Calu3 (cell line): ENCODE data around the gene RAP2A. TPM values are rescaled to one million over a fixed set of nuclear protein-coding genes. Genes with fewer than 3 reads are reported as not detected.

Experiments
- BruUV-seq: library from RNA; stranded (reverse); fragments of 400-500 nt; replicated peaks from 2 replicates; lab custom pipeline; 2021; lab: Mats Ljungman, UMichigan
- CTCF ChIA-PET: fragments of 300-600 bp; sonication (Branson Sonifier 250); formaldehyde crosslinking; loops from one replicate; lab custom pipeline; 2022; ENCODE audit warnings: antibody characterized with exemption; lab: Charles Lee
- DNase-seq: peaks from one replicate; pipeline ENCODE4 v3.0.0; 2022
- H3K27ac Mint-ChIP-seq: one replicate; pipeline ENCODE4 v1.8.0; 2022; ENCODE audit warnings: mixed read lengths; ENCODE audit not compliant: unreplicated experiment
- H3K27me3 Mint-ChIP-seq: one replicate; pipeline ENCODE4 v1.8.0; 2022; ENCODE audit warnings: mixed read lengths; ENCODE audit not compliant: unreplicated experiment
- H3K36me3 Mint-ChIP-seq: one replicate; pipeline ENCODE4 v1.8.0; 2022; ENCODE audit warnings: mild to moderate bottlenecking, moderate library complexity, mixed read lengths; ENCODE audit not compliant: insufficient read depth, unreplicated experiment
- H3K4me1 Mint-ChIP-seq: one replicate; pipeline ENCODE4 v1.8.0; 2022; ENCODE audit warnings: mild to moderate bottlenecking, low read depth, mixed read lengths; ENCODE audit not compliant: unreplicated experiment
- H3K4me3 Mint-ChIP-seq: one replicate; pipeline ENCODE4 v1.8.0; 2022; ENCODE audit warnings: mild to moderate bottlenecking, low read depth, moderate library complexity, mixed read lengths; ENCODE audit not compliant: unreplicated experiment
- H3K9me3 Mint-ChIP-seq: one replicate; pipeline ENCODE4 v1.8.0; 2022; ENCODE audit warnings: low read depth, mixed read lengths; ENCODE audit not compliant: unreplicated experiment
- intact Hi-C: fragments of 100-400 bp; cut with micrococcal nuclease; formaldehyde crosslinking; loops from one replicate; pipeline ENCODE4 v1.10.0; 2022; ENCODE audit not compliant: unreplicated experiment
- total RNA-seq: library from RNA; stranded (reverse); gene quantifications from 2 replicates; pipeline ENCODE4 v1.2.3, GENCODE V29; 2022
- TF ChIP-seq, protein P1 (sequence below): fragments of 200-600 bp; IDR thresholded peaks from one replicate; pipeline ENCODE4 v1.8.0; 2022; ENCODE audit warnings: antibody characterized with exemption; ENCODE audit not compliant: unreplicated experiment

The RAP2A gene
- total RNA-seq, 1 experiment from 2014 or later = 7.7 TPM

- H3K9me3 Mint-ChIP-seq = no peaks in the 10 kb centered on the region
- no peak for DNase-seq
- H3K4me3 Mint-ChIP-seq = no peak overlapping the region
- intact Hi-C loops = no loop called here
- TF ChIP-seq, protein P1, sequence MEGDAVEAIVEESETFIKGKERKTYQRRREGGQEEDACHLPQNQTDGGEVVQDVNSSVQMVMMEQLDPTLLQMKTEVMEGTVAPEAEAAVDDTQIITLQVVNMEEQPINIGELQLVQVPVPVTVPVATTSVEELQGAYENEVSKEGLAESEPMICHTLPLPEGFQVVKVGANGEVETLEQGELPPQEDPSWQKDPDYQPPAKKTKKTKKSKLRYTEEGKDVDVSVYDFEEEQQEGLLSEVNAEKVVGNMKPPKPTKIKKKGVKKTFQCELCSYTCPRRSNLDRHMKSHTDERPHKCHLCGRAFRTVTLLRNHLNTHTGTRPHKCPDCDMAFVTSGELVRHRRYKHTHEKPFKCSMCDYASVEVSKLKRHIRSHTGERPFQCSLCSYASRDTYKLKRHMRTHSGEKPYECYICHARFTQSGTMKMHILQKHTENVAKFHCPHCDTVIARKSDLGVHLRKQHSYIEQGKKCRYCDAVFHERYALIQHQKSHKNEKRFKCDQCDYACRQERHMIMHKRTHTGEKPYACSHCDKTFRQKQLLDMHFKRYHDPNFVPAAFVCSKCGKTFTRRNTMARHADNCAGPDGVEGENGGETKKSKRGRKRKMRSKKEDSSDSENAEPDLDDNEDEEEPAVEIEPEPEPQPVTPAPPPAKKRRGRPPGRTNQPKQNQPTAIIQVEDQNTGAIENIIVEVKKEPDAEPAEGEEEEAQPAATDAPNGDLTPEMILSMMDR = no peak
- BruUV-seq = no TSS peak
- H3K27ac Mint-ChIP-seq = no peak overlapping the region
- no peaks in the 10 kb centered on the region for H3K27me3 Mint-ChIP-seq
- no peaks in the 10 kb centered on the region for H3K4me1 Mint-ChIP-seq
- CTCF ChIA-PET = no interaction called here
- no peaks in the 10 kb centered on the region for H3K36me3 Mint-ChIP-seq
Measured at GRCh38 chr13:97440598-97441170, 6.7 kb downstream of the RAP2A start.

DNA sequence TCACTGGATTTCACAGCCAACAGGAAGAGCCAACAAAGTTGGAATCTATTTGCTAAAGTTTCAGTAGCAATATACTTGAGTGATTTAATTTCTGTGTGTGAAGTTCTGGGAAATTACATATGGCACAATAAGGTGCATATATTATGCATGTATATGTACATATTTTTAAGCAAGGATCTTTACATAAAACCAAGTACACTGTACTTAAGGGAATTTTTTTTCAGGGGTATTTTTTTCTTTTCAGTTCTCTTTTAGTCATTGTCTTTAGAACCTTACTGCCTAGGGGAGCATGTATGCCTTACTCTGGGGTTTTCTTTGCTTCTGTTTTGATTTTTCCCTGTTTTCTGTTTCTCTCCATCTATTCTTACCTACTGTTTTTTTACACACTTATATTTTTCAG is 7.4 kb downstream of the RAP2A start:
- H3K9me3 Mint-ChIP-seq = no peaks in the 10 kb centered on the region
- H3K4me1 Mint-ChIP-seq = no peaks in the 10 kb centered on the region
- H3K27ac Mint-ChIP-seq = no peak overlapping the region
- TF ChIP-seq, protein P1 = no peak
- BruUV-seq = no TSS peak
- H3K4me3 Mint-ChIP-seq = no peak overlapping the region
- CTCF ChIA-PET = no interaction called here
- no peaks in the 10 kb centered on the region for H3K36me3 Mint-ChIP-seq
- DNase-seq = no peak
- no peaks in the 10 kb centered on the region for H3K27me3 Mint-ChIP-seq
- intact Hi-C loops = no loop called here

DNA sequence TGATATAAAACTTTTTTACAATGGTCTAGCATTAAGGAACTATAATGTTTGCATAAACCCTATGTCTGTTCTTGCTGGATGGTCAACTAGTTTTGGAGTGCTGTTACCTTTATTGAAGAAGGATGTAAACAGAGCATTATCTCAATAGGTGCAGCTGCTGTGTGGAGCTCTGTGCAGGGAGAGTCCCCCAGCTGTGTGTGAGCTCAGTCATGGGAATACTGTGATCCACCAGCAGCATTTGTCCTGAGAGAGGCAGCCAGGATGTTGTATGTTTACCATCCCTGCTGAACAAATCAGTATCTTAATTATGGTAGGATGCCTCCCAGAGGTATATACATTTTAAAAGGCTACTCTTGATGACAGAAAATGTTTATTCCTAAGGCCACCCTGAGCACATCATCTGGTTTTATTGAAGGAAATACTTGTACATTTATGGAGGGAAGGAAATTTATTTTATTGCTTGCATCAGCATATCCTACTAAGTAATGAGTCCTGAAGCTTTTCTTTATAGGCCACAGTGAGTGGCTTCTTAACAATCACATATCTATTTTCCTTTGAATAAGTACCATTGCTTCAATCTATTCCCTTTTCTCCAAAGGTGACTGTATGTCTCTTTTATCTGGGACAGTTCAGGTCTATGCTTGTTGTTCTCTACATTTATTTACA is 11.7 kb downstream of the RAP2A start:
- DNase-seq = no peak
- Mint-ChIP-seq H3K4me3 (no peak overlapping the region), H3K27me3 (no peaks in the 10 kb centered on the region), H3K9me3 (no peaks in the 10 kb centered on the region), H3K27ac (no peak overlapping the region), H3K36me3 (no peaks in the 10 kb centered on the region), H3K4me1 (no peaks in the 10 kb centered on the region)
- CTCF ChIA-PET = no interaction called here
- intact Hi-C loops = no loop called here
- no TSS peak for BruUV-seq
- TF ChIP-seq, protein P1 = no peak

- DNase-seq = no peak
- no peak overlapping the region for H3K4me3 Mint-ChIP-seq
- H3K9me3 Mint-ChIP-seq = no peaks in the 10 kb centered on the region
- no peaks in the 10 kb centered on the region for H3K27me3 Mint-ChIP-seq
- CTCF ChIA-PET = no interaction called here
- TF ChIP-seq, protein P1 = no peak
- BruUV-seq = no TSS peak
- no peak overlapping the region for H3K27ac Mint-ChIP-seq
- H3K36me3 Mint-ChIP-seq = no peaks in the 10 kb centered on the region
- intact Hi-C loops = no loop called here
- H3K4me1 Mint-ChIP-seq = no peaks in the 10 kb centered on the region
Measured at GRCh38 chr13:97446448-97446847, 12.5 kb downstream of the RAP2A start.
